Mammary epithelial cell (primary cell): ENCODE results near the gene TMEM240.

Experiments used
- CTCF ChIP-seq, 2 donors: IDR thresholded peaks in 1 of 2; conservative IDR thresholded peaks in 1 of 2; 2 replicates each; pipeline ENCODE4 v1.5.1; 2011 to 2012; ENCODE audit warnings: inconsistent platforms in 2 of 2, low read length in 2 of 2, mild to moderate bottlenecking in 2 of 2, control low read depth in 1 of 2, low read depth in 1 of 2; ENCODE audit not compliant: insufficient read depth in 1 of 2; ENCODE audit errors: extremely low read depth in 1 of 2
- EZH2 ChIP-seq: IDR thresholded peaks from 2 replicates; pipeline ENCODE4 v1.6.1; 2012; ENCODE audit warnings: low read length, inconsistent platforms, borderline replicate concordance

- TF ChIP-seq CTCF (conservative IDR thresholded peaks at IDR 0.05 in 1 of 2, IDR thresholded peaks at IDR 0.05 in 1 of 2; ENCODE audit: extremely low read depth in 1 of 2, insufficient read depth in 1 of 2, low read depth in 1 of 2, low read length in 2 of 2): no peak
- no peak for TF ChIP-seq EZH2
Measured at GRCh38 chr1:1578371-1578940, 38.0 kb upstream of the TMEM240 start.
